Upper lobe of left lung (tissue), 6 donors: Measurements from ENCODE around the gene DNAAF5. TPM values are rescaled to one million over a fixed set of nuclear protein-coding genes. Genes with fewer than 3 reads are reported as not detected.
"Not testable (repeated sequence)": the region's sequence is repeated elsewhere in the genome, so short reads cannot be mapped to it uniquely, and the experiment has no call there.

Source experiments
- ATAC-seq, 2 donors: fragments of 200-7000 bp; cut with Tn5 transposase; one replicate each; pipeline ENCODE4 v1.9.1; 2022; ENCODE audit warnings: mild to moderate bottlenecking in 2 of 2, moderate library complexity in 2 of 2; ENCODE audit not compliant: low FRiP score in 2 of 2
- DNase-seq, 2 donors: peaks; one replicate each; pipeline ENCODE4 v3.0.0-alpha.2; 2019 to 2020
- H3K27ac ChIP-seq, 4 donors: fragments of 200-600 bp; sonication (generic); one replicate each; pipeline ENCODE4 v1.5.1; 2016 to 2019
- H3K27me3 ChIP-seq, 4 donors: fragments of 200-600 bp; sonication (generic); one replicate each; pipeline ENCODE4 v1.5.1; 2017 to 2019
- H3K36me3 ChIP-seq, 4 donors: fragments of 200-600 bp; sonication (generic); one replicate each; pipeline ENCODE4 v1.5.1; 2016 to 2019
- H3K4me1 ChIP-seq, 4 donors: fragments of 200-600 bp; sonication (generic); one replicate each; pipeline ENCODE4 v1.5.1; 2018 to 2019
- H3K4me3 ChIP-seq, 4 donors: fragments of 200-600 bp; sonication (generic); one replicate each; pipeline ENCODE4 v1.5.1; 2017 to 2019; ENCODE audit warnings: mild to moderate bottlenecking in 2 of 4, moderate library complexity in 1 of 4
- H3K9me3 ChIP-seq, 4 donors: fragments of 200-600 bp; sonication (generic); one replicate each; pipeline ENCODE4 v1.5.1; 2018 to 2019
- EP300 ChIP-seq, 4 donors: sonication (generic); formaldehyde crosslinking; IDR thresholded peaks; one replicate each; pipeline ENCODE4 v1.5.1; 2017; ENCODE audit warnings: antibody characterized with exemption in 4 of 4, control low read depth in 2 of 4
- POLR2A ChIP-seq, 4 donors: fragments of 450-650 bp; IDR thresholded peaks; one replicate each; pipeline ENCODE4 v1.5.1; 2016 to 2017; ENCODE audit warnings: antibody characterized with exemption in 4 of 4, mild to moderate bottlenecking in 2 of 4
- POLR2AphosphoS5 ChIP-seq, 2 donors: sonication (generic); formaldehyde crosslinking; IDR thresholded peaks; one replicate each; pipeline ENCODE4 v1.5.1; 2017; ENCODE audit warnings: antibody characterized with exemption in 2 of 2
- WGBS, 2 donors: methylation state at CpG; one replicate each; pipeline ENCODE4 v1.1.5; 2017 to 2018; 5-methylcytosine and 5-hydroxymethylcytosine counted together
- total RNA-seq, 6 donors: library from RNA; depleted of rRNA in 4 of 6; stranded (reverse); fragments of >200 nt in 4 of 6; gene quantifications; one replicate each; pipeline versions ENCODE4 v1.1.0 to v1.2.1, GENCODE V29; 2016 to 2021
- TF ChIP-seq, protein P1 (sequence below), 6 experiments: fragments of 450-650 bp in 4 of 6; fragments of 200-600 bp in 2 of 6; sonication (generic) in 2 of 6; IDR thresholded peaks; one replicate each; pipeline ENCODE4 v1.5.1; 2016 to 2019; ENCODE audit warnings: antibody characterized with exemption in 6 of 6
- donor health status: DM: no; HTN: no; CAD: no; lungs with moderate emphysema.
- donor health status: DM: no; HTN: yes; CAD: no; lungs with severe emphysema.

Gene DNAAF5
- total RNA-seq, 6 donors from 2014 or later: 18.2 to 35.6 (median 26.4) TPM

DNA sequence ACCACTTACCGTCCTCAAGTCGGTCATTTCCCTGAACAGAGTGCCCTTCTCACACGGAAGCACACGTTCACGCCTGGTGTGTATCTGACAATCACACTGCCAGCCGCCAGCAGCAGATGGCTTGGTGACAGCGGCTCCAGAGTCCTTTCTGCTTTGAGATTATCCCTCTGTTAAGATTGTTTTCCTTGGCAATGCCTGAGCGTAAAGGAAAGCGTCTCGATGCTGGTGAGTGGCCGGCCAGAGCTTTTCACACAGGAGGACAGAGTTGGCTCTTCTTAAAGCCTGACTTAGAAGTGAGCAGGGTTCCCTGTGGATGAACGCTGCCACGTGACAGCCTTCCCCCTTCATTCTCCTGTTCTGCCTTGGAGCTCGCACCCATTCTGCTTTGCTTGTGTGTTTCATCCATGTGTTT is 22.6 kb downstream of the DNAAF5 start:
- TF ChIP-seq, protein P1, sequence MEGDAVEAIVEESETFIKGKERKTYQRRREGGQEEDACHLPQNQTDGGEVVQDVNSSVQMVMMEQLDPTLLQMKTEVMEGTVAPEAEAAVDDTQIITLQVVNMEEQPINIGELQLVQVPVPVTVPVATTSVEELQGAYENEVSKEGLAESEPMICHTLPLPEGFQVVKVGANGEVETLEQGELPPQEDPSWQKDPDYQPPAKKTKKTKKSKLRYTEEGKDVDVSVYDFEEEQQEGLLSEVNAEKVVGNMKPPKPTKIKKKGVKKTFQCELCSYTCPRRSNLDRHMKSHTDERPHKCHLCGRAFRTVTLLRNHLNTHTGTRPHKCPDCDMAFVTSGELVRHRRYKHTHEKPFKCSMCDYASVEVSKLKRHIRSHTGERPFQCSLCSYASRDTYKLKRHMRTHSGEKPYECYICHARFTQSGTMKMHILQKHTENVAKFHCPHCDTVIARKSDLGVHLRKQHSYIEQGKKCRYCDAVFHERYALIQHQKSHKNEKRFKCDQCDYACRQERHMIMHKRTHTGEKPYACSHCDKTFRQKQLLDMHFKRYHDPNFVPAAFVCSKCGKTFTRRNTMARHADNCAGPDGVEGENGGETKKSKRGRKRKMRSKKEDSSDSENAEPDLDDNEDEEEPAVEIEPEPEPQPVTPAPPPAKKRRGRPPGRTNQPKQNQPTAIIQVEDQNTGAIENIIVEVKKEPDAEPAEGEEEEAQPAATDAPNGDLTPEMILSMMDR (IDR thresholded peaks at IDR 0.05): no peak
- TF ChIP-seq EP300 (IDR thresholded peaks at IDR 0.05): no peak
- no peak for TF ChIP-seq POLR2A (IDR thresholded peaks at IDR 0.05)
- TF ChIP-seq POLR2AphosphoS5 (IDR thresholded peaks at IDR 0.05): no peak
- Histone ChIP-seq H3K27ac (no peak overlapping the region), H3K9me3 (no peaks in the 10 kb centered on the region), H3K4me1 (no peaks in the 10 kb centered on the region), H3K36me3 (peaks cover 0 to 28% (median 18%) of the 10 kb centered on the region in 4 donors), H3K4me3 (no peak overlapping the region), H3K27me3 (no peaks in the 10 kb centered on the region)
- no peak for ATAC-seq
- DNase-seq: no peak
- 70 to 84% methylated on average over 7 to 14 of the region's 14 CpGs for WGBS, 2 donors

DNA sequence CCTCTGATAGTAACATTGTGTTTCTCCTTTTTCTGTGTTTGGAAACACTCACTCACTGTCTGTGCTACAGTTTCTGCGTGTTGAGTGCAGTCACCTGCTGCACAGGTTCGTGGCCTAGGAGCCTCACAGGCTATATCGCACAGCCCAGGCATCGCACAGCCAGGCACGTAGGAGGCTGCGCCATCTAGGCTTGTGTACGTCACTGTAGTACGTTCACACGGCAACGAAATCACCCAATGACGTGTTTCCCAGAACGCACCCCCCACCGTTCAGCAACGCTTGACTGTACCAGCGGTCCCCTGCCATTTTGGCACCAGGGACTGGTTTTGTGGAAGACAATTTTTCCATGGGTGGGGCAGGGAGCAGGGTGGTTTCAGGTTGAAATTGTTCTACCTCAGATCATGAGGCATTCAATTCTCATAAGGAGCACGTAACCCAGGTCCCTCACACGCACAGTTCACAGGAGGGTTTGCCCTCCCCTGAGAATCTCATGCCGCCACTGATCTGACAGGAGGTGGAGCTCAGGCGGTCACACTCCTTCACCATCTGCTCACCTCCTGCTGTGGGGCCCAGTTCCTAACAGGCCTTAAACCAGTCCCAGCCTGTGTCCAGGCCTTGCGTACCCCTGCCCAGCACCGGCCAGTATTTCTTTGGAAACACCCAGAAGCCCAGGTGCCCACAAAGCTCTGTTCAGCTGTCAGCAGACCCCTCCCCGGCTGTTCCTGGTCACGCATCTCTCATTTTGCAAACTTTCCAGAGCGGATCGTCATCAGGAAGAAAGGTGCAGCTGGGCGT is 23.8 kb downstream of the DNAAF5 start:
- H3K4me1 ChIP-seq: no peaks in the 10 kb centered on the region
- peaks cover 0 to 35% (median 25%) of the 10 kb centered on the region in 4 donors for H3K36me3 ChIP-seq
- ATAC-seq: no peak
- H3K9me3 ChIP-seq: no peaks in the 10 kb centered on the region
- H3K4me3 ChIP-seq: no peak overlapping the region
- TF ChIP-seq EP300 (IDR thresholded peaks at IDR 0.05) (no peak), POLR2A (IDR thresholded peaks at IDR 0.05) (no peak), POLR2AphosphoS5 (IDR thresholded peaks at IDR 0.05) (no peak)
- TF ChIP-seq, protein P1 (IDR thresholded peaks at IDR 0.05): no peak
- no peak for DNase-seq
- no peak overlapping the region for H3K27ac ChIP-seq
- WGBS, 2 donors: 97 to 98% methylated on average over 26 of the region's 26 CpGs
- no peaks in the 10 kb centered on the region for H3K27me3 ChIP-seq

DNA sequence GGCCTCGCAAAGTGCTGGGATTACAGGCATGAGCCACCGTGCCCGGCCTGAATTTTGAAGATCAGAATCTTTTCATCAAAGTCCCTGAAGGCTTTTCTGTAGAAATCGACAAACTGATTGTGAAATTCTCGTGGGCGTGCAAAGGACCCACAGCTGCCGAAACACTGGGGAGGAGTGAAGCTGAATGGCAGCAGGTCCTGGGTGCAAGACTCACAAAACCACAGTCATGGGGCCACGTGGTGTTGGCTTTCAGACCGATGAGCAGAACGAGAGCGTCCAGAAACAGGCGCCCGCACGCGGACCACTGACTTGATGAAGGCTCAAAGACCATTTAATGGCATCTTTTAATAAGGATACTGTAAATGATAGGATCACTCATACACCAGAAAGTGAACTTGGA is 25.3 kb downstream of the DNAAF5 start:
- Histone ChIP-seq H3K4me3 (no peak overlapping the region), H3K36me3 (peaks cover 0 to 43% (median 31%) of the 10 kb centered on the region in 4 donors), H3K27me3 (no peaks in the 10 kb centered on the region), H3K9me3 (no peaks in the 10 kb centered on the region), H3K4me1 (no peaks in the 10 kb centered on the region), H3K27ac (no peak overlapping the region)
- ATAC-seq: no peak
- TF ChIP-seq, protein P1 (IDR thresholded peaks at IDR 0.05): no peak
- TF ChIP-seq EP300 (IDR thresholded peaks at IDR 0.05) (no peak), POLR2A (IDR thresholded peaks at IDR 0.05) (no peak), POLR2AphosphoS5 (IDR thresholded peaks at IDR 0.05) (no peak)
- 87 to 91% methylated on average over 15 of the region's 15 CpGs for WGBS, 2 donors
- DNase-seq: no peak

DNA sequence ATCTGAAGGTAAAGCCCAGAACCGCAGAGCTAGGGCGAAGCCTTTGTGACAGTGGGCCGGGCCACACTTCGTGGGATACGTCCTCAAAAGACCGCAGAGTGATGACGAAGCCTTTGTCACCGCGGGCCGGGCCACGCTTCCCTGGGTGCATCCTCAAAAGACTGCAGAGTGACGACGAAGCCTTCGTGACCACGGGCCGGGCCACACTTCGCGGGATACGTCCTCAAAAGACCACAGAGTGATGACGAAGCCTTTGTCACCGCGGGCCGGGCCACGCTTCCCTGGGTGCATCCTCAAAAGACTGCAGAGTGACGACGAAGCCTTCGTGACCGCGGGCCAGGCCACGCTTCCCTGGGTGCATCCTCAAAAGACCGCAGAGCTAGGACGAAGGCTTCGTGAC is 25.8 kb downstream of the DNAAF5 start:
- 84 to 86% methylated on average over 33 of the region's 33 CpGs for WGBS, 2 donors
- not testable (repeated sequence) for H3K9me3 ChIP-seq, H3K27ac ChIP-seq, H3K4me3 ChIP-seq, H3K4me1 ChIP-seq, H3K27me3 ChIP-seq
- peaks cover 0 to 48% (median 35%) of the 10 kb centered on the region in 4 donors for H3K36me3 ChIP-seq
- DNase-seq (peak in 1 of 2 donors; percentile 80), ATAC-seq (peak in 1 of 2 donors; percentile 52)

DNA sequence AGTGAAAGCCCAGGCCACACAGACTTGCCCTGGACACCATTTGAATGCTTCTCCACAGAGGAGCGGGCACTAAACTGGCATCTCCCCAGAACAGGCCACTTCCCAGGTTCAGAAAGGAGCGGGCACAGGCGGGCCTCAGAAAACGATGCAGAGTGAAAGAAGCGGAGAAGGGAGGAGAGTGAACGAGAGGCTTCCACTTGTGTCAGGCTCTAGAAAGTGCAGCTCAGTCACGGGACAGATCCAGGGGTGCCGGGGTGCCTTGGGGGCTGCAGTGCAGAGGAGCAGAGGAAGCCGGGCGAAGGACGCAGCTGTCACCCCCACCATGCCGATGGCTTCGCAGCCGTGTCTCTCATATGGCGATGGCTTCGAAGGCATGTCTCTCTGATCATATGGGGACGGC is 26.7 kb downstream of the DNAAF5 start:
- 92 to 93% methylated on average over 17 of the region's 17 CpGs for WGBS, 2 donors
- no peak for DNase-seq
- Histone ChIP-seq H3K9me3 (no peaks in the 10 kb centered on the region), H3K4me1 (peaks cover 0 to 11% (median 3%) of the 10 kb centered on the region in 4 donors), H3K4me3 (no peak overlapping the region), H3K27me3 (no peaks in the 10 kb centered on the region), H3K27ac (no peak overlapping the region), H3K36me3 (peaks cover 0 to 57% (median 43%) of the 10 kb centered on the region in 4 donors)
- TF ChIP-seq, protein P1 (IDR thresholded peaks at IDR 0.05): no peak
- TF ChIP-seq POLR2AphosphoS5 (IDR thresholded peaks at IDR 0.05) (no peak), EP300 (IDR thresholded peaks at IDR 0.05) (no peak), POLR2A (IDR thresholded peaks at IDR 0.05) (no peak)
- ATAC-seq: no peak
